Neutrophil (primary cell): ENCODE data around the gene FIGN.

Experiments used
- H3K27ac ChIP-seq: fragments of 200-600 bp; sonication (generic); 2 replicates; pipeline ENCODE4 v1.5.1; 2016; ENCODE audit warnings: mild to moderate bottlenecking, moderate library complexity
- H3K27me3 ChIP-seq: fragments of 200-600 bp; sonication (generic); 2 replicates; pipeline ENCODE4 v1.6.0; 2016; ENCODE audit warnings: mild to moderate bottlenecking
- H3K36me3 ChIP-seq: fragments of 200-600 bp; sonication (generic); 2 replicates; pipeline ENCODE4 v1.5.1; 2017
- H3K4me1 ChIP-seq, 2 experiments: fragments of 200-600 bp in 1 of 2; sonication (generic) in 1 of 2; 1 replicate in 1 of 2; 2 replicates in 1 of 2; pipeline versions ENCODE4 v1.5.1 to v1.6.1; 2013 to 2016; ENCODE audit warnings: low read depth in 1 of 2, low read length in 1 of 2, mild to moderate bottlenecking in 1 of 2, moderate library complexity in 1 of 2; ENCODE audit not compliant: control insufficient read depth in 1 of 2, insufficient read depth in 1 of 2
- H3K4me3 ChIP-seq, 2 experiments: fragments of 200-600 bp in 1 of 2; sonication (generic) in 1 of 2; 1 replicate in 1 of 2; 2 replicates in 1 of 2; pipeline ENCODE4 v1.5.1; 2013 to 2016; ENCODE audit warnings: low read depth in 1 of 2, low read length in 1 of 2, mild to moderate bottlenecking in 1 of 2, moderate library complexity in 1 of 2
- H3K9me3 ChIP-seq: fragments of 200-600 bp; sonication (generic); 2 replicates; pipeline ENCODE4 v1.5.1; 2016
- CTCF ChIP-seq: fragments of 200-600 bp; sonication (generic); IDR thresholded peaks from 2 replicates; pipeline ENCODE4 v1.5.1; 2016; ENCODE audit warnings: antibody characterized with exemption

Gene FIGN

GRCh38 chr2:163735685-163736432, at the start of gene FIGN:
FIGN (minus strand) TSS chr2:163736008; CDS start chr2:163734927, 1,081 bp downstream.
- no peak for TF ChIP-seq CTCF
- H3K4me1 ChIP-seq, result no peaks in the 10 kb centered on the region
- H3K27ac ChIP-seq, result no peak within 1 kb of the TSS
- peak within 1 kb of the TSS in 1 of 2 experiments; percentile 46 for H3K4me3 ChIP-seq
- no peaks in the 10 kb centered on the region for H3K36me3 ChIP-seq
- H3K9me3 ChIP-seq, result no peaks in the 10 kb centered on the region
- H3K27me3 ChIP-seq, result peaks cover 70% of the 10 kb centered on the region

- Histone ChIP-seq H3K27ac (no peak overlapping the region), H3K4me1 (no peaks in the 10 kb centered on the region), H3K36me3 (no peaks in the 10 kb centered on the region), H3K27me3 (no peaks in the 10 kb centered on the region), H3K9me3 (no peaks in the 10 kb centered on the region), H3K4me3 (no peak overlapping the region)
- no peak for TF ChIP-seq CTCF
Measured at GRCh38 chr2:163785162-163785561, 49.4 kb upstream of the FIGN start.

- TF ChIP-seq CTCF, result no peak
- no peak overlapping the region for H3K4me3 ChIP-seq
- H3K9me3 ChIP-seq, result no peaks in the 10 kb centered on the region
- H3K27ac ChIP-seq, result no peak overlapping the region
- H3K27me3 ChIP-seq, result no peaks in the 10 kb centered on the region
- H3K4me1 ChIP-seq, result no peaks in the 10 kb centered on the region
- H3K36me3 ChIP-seq, result no peaks in the 10 kb centered on the region
Measured at GRCh38 chr2:163779970-163780597, 44.3 kb upstream of the FIGN start.

GRCh38 chr2:163778045-163778781, 42.4 kb upstream of the FIGN start:
- no peaks in the 10 kb centered on the region for H3K36me3 ChIP-seq
- no peak overlapping the region for H3K4me3 ChIP-seq
- H3K4me1 ChIP-seq, result no peaks in the 10 kb centered on the region
- no peak for TF ChIP-seq CTCF
- H3K27ac ChIP-seq, result no peak overlapping the region
- no peaks in the 10 kb centered on the region for H3K9me3 ChIP-seq
- H3K27me3 ChIP-seq, result no peaks in the 10 kb centered on the region

GRCh38 chr2:163775304-163775703, 39.5 kb upstream of the FIGN start:
- TF ChIP-seq CTCF, result no peak
- Histone ChIP-seq H3K36me3 (no peaks in the 10 kb centered on the region), H3K4me3 (no peak overlapping the region), H3K27me3 (no peaks in the 10 kb centered on the region), H3K9me3 (no peaks in the 10 kb centered on the region), H3K4me1 (no peaks in the 10 kb centered on the region), H3K27ac (no peak overlapping the region)
